Measurements from ENCODE around the gene MYH7B. TPM values are rescaled to one million over a fixed set of nuclear protein-coding genes. Genes with fewer than 3 reads are reported as not detected.

Gene MYH7B
- polyA plus RNA-seq (ENCODE audit: insufficient read length) = 1.6 TPM
- long read RNA-seq, donor 1, partial matches to known transcripts = 14 of 19 reads
- long read RNA-seq, donor 1, other reads (novel, unspliced or antisense) = 5 of 19 reads
- long read RNA-seq, donor 2, partial matches to known transcripts = 20 of 25 reads
- long read RNA-seq, donor 2, other reads (novel, unspliced or antisense) = 5 of 25 reads
- long read RNA-seq, donor 3, partial matches to known transcripts = 6 of 14 reads
- long read RNA-seq, donor 3, other reads (novel, unspliced or antisense) = 8 of 14 reads
- long read RNA-seq, donor 4 = 0 reads
- long read RNA-seq, donor 5 = 0 reads
- long read RNA-seq, donor 6 = 0 reads
- long read RNA-seq, donor 7 = 0 reads
- long read RNA-seq, donor 8 = 0 reads

GRCh38 chr20:34955231-34956040, at the start of gene MYH7B, which contains the start of gene GSS:
TSS of gene MYH7B (plus strand) at chr20:34955868. CDS start at chr20:34978006, 22,138 bp downstream.
TSS of gene GSS (minus strand) at chr20:34955806. CDS start at chr20:34951852, 3,954 bp downstream.
- DNase-seq = peak; percentile 97

DNA sequence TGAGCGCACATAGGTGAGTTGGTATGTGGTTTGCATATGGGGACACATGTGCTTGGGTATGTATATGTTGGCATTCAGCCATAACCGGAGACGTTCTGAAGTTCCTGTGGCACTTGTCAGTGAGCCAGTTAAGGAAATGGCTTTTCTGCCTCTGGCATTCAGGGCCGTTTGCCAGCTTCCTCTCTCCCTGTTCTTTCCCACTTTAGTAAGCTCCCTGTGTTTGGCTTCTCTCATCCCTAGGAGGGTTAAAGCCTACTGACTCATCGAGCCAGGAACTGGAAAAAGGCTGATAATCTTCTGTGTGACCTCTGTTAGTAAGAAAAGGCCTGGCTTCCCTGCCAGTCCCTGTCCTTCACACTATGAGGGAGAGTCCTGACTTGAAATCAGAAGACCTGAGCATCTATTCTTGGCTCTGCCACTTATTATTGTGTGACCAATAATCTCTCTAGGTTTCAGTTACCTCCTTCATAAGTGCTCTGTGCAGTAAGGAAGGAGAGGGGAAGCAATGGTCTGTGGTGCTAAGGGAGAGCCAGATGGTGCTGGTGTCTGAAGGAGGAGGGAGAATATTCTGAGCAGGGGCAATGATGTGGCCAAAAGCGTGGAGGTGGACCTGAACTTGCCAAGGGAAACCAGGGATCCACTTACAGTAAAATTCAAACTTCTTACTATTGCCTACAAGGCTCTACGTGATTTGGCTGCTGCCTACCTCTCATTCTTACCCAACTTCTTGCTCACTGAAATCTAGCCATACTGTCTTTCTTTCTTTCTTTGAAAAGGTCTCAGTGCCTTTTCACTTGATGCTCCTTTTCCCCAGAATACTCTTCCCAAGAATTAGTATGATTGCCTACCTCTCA, 47.8 kb upstream of the MYH7B start:
- no peak for DNase-seq

DNA sequence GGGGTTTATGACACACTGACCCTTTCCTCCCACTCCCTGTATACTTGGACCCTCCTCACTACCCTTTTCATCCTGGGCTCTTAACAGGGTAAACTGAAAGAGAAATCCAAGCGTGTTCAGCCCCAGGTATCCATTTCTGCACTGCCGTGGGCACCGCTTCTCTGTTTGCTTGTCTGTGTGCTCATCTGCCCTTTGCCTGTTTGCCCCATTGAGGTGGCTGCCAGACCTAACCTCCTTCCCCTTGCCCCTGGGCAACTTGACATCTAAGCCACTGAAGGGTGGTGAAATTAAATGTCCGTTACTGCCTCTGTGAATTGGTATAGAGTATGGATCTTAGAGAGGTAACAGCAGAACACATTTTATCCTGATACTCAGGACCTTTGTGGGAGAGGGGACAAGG, 40.5 kb upstream of the MYH7B start:
- no peak for DNase-seq

GRCh38 chr20:34915749-34916455, 39.8 kb upstream of the MYH7B start:
- no peak for DNase-seq

DNA sequence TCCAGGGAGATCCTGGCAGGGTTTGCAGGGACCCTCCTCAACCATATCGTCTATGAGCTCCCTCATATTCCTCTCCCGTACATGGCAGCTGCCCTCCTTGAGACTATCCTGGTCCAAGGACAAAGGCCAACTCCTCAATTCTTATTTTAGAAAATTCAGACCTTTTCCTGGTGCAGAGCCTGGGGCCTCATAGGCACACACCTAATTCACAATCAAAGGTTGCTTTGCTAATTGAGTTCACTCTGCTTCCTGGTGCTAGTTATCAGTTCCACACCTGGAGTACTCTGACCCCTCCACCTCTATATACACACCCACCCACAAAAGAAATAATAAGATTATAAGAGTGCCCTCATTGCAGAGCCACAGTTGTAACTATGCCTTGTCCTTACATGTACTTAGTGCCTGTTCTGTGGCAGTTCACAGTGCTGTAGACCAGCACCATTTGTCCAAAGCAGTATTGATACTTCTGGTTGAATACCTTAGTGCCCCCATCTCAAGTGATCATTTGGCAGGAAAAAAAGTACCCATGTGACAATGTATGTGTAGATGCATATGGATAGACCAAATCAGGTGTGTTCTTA, 38.8 kb upstream of the MYH7B start:
- DNase-seq = no peak

DNA sequence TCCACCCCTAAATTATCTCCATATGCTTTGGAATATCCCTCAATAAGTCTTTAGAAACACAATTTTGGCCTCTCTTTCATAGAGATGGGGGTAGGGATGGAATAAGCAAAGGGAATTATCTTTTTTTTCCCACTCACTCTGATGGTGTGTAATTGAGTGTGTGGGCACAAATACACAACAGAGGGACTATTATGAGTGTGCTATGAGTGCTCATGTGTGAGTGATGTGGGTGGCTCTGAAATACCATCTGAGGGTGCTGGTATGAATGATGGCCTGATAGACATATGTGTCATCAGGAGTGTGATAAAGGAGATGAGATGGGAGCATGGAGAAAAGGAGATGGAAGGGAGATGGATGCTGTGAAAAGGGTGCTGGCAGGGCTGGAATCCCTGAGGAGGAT, 35.6 kb upstream of the MYH7B start:
- DNase-seq = no peak

- no peak for DNase-seq
These were observed 34.2 kb upstream of the MYH7B start for GRCh38 chr20:34921436-34921835.

- no peak for DNase-seq
These were observed 32.9 kb upstream of the MYH7B start for GRCh38 chr20:34922654-34923381.

DNA sequence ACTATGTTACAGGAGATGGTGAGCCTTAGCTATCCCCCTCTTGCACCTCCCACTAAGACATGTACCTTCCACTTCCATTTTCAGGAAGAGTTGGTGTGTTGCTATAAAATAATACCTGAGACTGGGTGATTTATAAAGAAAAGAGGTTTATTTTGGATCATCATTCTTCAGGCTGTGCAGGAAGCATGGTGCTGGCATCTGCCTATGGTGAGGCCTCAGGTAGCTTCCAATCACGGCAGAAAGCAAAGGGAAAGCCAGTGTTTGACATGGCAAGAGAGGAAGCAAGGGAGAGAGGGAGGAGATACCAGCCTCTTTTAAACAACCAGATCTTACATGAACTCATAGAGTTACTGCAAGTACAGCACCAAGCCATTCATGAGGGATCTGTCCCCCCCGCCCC, 32.3 kb upstream of the MYH7B start:
- no peak for DNase-seq

DNA sequence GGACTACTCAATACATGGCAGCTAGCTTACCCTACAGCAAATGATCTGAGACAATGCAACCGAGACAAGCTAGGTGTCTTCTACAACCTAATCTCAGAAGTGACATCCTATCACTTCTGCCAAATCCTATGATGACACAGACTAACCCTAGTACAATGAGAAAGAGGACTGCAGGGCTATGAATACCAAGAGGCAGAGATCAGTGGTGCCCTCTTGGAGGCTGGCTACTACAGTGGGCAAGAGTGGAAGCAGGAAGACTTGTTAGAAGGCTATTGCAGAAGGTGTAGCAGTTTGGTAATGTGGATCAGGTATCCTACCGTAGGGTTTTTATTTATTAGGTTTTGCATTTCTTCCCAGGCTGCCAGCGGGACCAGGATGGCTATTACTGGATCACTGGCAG, 30.3 kb upstream of the MYH7B start:
- DNase-seq = no peak

DNA sequence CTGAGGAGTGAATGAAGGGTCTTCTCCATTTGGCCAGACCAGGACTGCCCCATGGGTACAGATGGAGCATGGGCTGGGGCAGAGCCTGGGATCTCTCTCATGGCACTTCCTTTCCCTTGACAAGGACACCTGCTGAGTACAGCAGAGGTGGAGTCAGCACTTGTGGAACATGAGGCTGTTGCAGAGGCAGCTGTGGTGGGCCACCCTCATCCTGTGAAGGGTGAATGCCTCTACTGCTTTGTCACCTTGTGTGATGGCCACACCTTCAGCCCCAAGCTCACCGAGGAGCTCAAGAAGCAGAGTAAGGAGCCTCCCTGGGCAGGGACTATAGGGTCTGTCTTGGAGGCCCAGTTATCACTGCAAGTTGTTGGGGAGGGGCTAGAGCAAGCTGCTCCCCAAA, 29.7 kb upstream of the MYH7B start:
- no peak for DNase-seq

- DNase-seq = no peak
These were observed 29.1 kb upstream of the MYH7B start for GRCh38 chr20:34926581-34926980.

GRCh38 chr20:34927736-34928135, 27.9 kb upstream of the MYH7B start:
- DNase-seq = no peak

- DNase-seq = no peak
These were observed 27.3 kb upstream of the MYH7B start for GRCh38 chr20:34928411-34928810.

- DNase-seq = no peak
These were observed 23.9 kb upstream of the MYH7B start for GRCh38 chr20:34931771-34932170.

DNA sequence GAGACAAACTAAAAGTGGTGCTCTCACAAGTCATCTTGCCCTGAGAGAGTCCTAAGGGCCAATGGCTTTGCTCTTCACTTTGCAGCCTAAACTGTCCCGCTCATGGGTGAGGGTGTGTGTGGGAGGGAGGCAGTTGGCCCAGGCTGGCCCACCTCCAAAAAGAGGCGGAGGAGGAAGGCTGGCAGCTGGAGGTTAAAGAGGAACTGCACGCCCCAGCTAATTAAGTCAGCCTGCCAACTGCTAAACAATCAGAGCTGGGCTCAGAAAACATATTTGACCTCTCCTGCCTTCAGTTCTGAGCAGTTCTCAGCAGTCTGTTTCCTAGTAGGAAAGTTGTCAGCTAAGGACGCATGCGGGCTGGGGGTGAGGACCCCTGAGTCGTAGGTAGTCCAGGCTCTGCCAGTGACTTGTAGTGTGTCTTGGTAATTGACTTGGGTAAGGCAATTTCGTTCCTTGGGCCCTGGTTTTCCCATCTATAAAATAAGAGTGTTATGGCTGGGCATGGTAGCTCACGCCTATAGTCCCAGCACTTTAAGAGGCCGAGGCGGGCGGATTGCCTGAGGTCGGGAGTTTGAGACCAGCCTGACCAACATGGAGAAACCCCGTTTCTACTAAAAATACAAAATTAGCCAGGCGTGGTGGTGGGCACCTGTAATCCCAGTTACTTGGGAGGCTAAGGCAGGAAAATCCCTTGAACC, 17.1 kb upstream of the MYH7B start:
- no peak for DNase-seq

GRCh38 chr20:34940081-34940481, 15.6 kb upstream of the MYH7B start:
- no peak for DNase-seq

- no peak for DNase-seq
These were observed 14.4 kb upstream of the MYH7B start for GRCh38 chr20:34941226-34941625.

- DNase-seq = no peak
These were observed 13.4 kb upstream of the MYH7B start for GRCh38 chr20:34942301-34942700.

All from left kidney (tissue), 8 donors.